NCI-H128 (cell line): ENCODE results near the gene AK3.
"Not testable (repeated sequence)": the region's sequence is repeated elsewhere in the genome, so short reads cannot be mapped to it uniquely, and the experiment has no call there.

Experiments used
- DNase-seq: peaks from one replicate; lab custom pipeline; 2025; ENCODE audit not compliant: unreplicated experiment; lab: John Stamatoyannopoulos, UW

AK3 gene

DNA sequence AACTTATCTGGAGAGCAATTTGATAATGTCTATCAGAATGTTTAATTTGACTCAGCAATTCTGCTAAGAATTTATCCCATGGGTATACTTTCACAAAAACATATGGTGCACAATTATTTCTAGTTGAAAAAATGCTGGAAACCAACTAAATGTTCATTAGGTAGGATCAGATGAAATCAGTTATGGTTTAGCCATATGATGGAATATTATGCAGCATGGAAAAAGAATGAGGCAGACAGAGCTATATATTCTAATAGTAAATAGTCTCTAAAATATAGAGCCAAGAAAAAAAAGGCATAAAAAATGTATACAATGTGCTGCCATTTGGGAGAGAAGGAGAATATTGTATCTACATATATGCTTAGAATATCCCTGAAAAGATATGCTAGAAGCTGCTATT is 71.1 kb downstream of the AK3 start:
- no peak for DNase-seq

DNA sequence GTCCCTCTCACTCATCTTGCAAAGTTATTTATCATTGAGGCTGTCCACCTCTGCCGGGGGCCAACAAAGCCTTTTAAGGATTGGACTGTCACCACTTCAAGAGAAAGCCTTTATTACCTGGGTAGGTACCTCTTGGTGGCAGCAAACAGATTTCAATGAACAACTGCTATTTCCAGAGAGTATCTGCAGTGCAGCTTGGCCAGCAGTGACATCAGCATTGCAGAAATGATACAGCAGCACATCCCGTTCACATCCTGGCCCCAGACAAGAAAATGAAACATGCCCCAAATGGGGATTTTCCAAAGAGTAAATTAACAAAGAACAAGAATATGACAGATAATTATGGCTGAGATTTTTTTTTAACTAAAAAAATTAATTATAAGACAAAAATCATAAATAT is 72.4 kb downstream of the AK3 start:
- DNase-seq: no peak

DNA sequence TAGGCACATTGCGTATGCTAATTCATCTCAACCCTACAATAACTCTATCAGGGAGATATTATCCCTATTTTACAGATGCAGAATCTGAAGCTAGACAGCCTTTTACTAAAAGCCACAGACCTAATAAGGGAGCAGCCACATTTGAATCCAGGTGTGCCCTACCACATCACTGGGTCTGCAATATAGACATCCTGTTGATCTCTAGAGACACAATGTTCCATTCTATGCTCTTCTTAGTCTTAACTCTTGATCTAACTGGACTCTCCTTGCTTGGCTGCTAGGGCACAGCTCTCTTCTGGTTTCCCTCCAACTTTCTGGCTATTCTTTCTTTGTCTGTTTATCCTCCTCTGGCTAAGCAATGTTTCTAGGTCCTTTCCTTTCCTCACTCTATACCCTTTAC is 73.3 kb downstream of the AK3 start:
- DNase-seq: no peak

DNA sequence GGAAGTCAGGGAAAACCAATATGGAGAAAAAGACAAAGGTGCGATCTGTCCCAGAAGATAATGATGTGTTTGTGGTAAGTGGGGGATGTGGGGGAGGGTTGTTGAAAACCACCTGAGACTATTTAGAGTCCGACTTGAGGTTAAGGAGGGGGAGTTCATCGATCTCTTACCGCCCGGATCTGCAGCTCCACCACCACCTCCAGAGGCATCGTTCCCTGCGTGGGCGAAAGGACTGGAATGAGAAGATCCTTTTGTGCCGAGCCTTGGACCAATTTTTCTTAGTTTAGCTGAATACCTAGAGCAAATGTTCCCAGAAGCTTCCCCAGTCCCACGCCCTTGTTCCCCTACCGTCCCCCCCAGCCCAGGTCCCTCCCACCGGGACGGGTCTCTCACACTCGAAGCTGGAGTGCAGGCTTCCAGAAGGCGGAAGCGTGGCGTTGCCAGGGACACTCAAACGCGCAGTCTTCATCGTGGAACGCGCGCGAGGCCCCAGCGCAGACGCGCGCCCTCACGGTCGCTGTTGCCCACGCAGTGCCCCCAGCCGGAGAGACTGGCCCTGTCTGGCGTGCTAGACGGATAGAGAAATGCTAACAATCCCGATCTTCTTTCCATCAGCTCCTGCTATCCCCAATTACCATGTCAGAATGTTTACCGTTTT is 74.8 kb downstream of the AK3 start, which contains the start of gene SPATA6L:
SPATA6L (minus strand) TSS at position 439 of the 658 bp plus-strand sequence; CDS start at position 209, 230 bp downstream.
- peak; percentile 49 for DNase-seq

DNA sequence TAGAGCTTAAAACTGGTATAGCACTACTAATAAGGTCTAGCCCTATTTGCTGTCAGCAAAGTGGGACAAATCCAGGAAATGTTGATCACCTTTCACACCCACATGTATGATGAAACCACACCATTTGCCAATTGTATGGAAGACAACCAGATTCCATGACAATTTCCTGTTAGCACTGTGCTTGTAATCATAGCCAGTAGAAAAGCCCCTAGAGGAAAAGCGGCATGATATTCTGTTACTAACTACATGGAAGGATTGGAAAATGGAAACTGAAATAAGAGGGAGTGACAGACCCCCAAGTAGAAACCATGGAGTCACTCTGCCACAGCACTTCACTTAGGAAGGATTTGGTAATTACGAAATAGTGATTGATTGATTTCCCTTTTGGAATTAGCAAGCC is 75.6 kb downstream of the AK3 start:
- no peak for DNase-seq

DNA sequence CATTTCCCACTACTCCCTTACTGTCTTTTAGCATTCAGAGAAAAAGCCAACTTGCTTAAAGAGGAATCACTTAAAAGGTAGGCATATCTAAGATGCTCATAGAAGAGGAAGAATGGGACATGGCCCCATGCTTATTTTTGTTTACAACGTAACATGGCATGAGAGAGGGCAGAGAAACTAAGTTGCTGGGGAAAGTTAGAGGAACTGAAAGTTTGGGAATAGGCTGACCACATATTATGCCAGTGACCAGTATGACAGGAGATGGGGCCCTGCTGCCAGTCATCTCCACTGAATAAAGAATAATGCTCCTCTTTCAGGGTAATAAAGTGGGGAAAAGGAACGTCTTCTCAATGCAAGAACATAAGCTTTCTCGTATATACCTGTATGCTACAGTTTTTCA is 77.0 kb downstream of the AK3 start:
- DNase-seq: no peak

DNA sequence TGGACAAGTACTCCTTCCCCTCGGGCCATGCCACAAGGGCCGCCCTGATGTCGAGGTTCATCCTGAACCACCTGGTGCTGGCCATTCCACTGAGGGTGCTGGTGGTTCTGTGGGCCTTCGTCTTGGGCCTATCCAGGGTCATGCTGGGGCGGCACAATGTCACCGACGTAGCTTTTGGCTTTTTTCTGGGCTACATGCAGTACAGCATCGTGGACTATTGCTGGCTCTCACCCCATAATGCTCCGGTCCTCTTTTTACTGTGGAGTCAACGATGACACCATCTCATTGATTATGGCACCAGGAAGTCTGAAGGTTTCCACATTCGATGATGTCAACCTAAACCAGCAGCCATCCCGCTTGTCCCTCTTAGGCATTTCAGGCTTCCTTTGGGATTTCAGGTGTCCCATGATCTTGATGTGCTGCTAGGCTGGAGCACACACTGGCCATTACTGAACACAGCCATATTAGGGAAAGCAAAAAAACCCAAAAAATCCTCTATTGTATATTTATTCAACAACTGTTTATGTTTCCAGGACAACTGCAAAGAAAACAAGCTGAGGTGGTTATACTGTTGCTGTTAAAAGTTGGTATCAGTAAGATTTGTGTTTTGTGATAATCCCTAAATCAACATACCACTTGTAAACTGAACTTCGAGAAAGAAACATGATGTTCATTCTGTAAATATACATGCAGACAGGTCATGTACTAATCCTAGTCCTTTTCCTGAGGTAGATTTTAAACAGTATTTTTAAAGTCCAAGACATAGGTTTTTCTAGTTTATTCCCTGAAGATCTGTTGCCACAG is 77.8 kb downstream of the AK3 start:
- DNase-seq: no peak

DNA sequence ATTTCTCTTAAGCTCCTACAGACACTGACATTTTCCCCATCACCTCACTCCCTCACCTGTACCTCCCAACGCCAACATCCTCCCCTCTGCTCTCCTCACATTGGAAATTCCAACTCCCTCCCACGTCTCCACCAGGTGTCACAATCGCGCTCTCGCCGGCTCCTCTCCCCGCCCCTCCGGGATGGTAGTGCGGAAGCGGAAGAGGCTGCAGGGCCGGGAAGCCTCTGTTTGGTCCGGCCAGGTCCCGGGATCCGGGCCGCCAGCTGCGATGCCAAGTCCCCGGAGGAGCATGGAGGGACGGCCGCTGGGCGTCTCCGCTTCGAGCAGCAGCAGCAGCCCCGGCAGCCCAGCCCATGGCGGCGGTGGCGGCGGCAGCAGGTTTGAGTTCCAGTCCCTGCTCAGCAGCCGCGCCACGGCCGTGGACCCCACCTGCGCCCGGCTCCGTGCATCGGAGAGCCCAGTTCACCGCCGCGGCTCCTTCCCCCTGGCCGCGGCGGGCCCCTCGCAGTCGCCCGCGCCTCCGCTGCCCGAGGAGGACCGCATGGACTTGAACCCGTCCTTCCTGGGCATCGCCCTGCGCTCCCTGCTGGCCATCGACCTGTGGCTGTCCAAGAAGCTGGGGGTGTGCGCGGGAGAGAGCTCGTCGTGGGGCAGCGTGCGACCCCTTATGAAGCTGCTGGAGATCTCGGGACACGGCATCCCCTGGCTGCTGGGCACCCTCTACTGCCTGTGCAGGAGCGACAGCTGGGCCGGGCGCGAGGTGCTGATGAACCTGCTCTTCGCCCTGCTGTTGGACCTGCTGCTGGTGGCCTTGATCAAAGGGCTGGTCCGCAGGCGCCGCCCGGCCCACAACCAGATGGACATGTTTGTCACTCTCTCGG is 78.7 kb downstream of the AK3 start, which contains the start of gene PLPP6:
PLPP6 (plus strand) TSS at position 187 of the 881 bp plus-strand sequence; CDS start at position 269, 82 bp downstream.
- peak; percentile 83 for DNase-seq

DNA sequence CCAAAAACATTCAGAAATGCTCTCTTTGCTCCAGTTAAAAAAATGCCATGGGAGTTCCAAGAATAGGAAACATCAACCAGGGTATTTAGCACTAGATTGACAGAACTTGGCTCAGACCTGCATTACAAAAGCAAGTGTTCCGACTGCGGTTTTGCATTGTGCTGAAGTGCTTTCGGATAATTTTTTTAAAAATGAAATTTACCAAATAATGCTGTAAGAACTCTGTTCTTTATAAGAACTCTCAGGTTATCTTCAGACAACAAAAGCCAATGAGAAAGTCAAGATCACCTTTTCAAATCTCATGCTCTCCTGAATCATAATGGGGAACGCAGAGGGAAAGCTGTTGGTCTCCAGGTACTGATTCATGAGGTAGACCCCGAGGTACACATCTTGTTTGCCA is 79.4 kb downstream of the AK3 start:
- DNase-seq: no peak

DNA sequence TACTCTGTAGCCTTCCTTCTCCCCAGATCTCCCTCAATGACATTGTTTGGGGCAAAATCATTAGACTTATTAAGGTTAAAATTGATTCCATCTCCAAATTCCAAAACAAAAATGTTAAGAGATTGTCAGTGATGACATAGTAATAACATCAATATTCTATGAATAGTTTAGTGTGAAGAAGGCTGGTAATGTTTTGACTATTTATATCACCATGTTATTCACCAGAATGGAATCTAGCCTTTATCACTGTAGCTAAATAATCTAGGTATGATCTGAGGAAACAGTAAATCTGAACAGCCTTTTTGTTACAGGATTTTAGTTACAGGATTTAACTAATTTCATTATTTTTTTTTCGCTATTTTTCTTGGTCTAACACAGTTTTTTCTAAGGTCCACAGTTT is 79.8 kb downstream of the AK3 start:
- DNase-seq: no peak

DNA sequence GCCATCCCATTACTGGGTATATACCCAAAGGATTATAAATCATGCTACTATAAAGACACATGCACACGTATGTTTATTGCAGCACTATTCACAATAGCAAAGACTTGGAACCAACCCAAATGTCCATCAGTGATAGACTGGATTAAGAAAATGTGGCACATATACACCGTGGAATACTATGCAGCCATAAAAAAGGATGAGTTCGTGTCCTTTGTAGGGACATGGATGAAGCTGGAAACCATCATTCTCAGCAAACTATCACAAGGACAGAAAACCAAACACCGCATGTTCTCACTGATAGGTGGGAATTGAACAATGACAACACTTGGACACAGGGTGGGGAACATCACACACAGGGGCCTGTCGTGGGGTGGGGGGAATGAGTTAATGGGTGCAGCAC is 80.3 kb downstream of the AK3 start:
- not testable (repeated sequence) for DNase-seq
